ENCODE measurements around the gene LINC01488.

The LINC01488 gene

GRCh38 chr11:69448471-69449284, 32.8 kb upstream of the LINC01488 start:
- Histone ChIP-seq H3K4me3 (ENCODE audit: low read depth in 1 of 2, low read length in 2 of 2) (no peak overlapping the region), H3K4me1 (ENCODE audit: insufficient read depth, low read length) (peaks cover 8% of the 10 kb centered on the region), H3K9me3 (ENCODE audit: low read length) (no peaks in the 10 kb centered on the region), H3K9ac (ENCODE audit: low read length) (no peak overlapping the region), H3K27me3 (ENCODE audit: control insufficient read depth in 1 of 2, insufficient read depth in 2 of 2, low read length in 2 of 2) (no peaks in the 10 kb centered on the region), H3K36me3 (ENCODE audit: insufficient read depth, low read length) (no peaks in the 10 kb centered on the region), H3K27ac (ENCODE audit: low read depth, low read length) (no peak overlapping the region)

DNA sequence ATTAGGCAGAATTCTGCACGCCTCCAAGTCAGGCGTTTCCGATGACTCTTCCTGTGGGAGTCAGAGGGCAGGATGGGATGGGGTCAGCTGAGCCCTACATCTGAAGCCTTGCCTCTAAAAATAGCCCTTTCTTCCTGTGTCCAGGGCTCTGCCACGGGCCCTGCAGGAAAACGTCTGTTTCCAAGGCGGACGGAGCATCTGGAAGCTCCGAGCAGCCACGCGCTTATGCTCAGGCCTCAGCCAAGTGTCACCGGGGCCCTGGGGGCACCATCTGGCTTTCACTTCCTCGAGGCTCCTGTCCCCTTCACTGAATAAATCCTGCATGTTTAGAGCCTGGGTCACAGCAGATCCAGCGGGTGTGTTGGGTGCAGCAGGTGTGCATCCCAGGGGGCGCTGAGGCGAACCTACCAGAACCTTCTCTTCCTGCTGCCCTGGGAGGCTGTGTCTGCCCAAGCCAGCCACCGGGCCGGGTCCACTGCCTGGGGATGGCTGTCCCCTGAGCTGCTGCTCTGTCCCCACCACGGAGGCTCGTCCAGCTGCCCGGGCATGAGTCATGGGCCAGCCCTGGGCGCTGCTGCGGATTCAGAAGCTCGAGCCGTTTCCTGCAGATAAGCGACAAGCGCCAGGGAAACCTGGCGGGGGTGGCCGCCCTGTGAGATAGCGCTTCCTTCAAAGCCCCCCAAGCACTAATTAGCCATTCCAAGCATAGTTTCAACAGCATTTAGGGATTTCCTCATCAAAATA, 32.0 kb upstream of the LINC01488 start:
- no peak overlapping the region for H3K4me3 ChIP-seq (ENCODE audit: low read depth in 1 of 2, low read length in 2 of 2)

GRCh38 chr11:69450064-69450856, 31.2 kb upstream of the LINC01488 start:
- Histone ChIP-seq H3K4me3 (ENCODE audit: low read depth in 1 of 2, low read length in 2 of 2) (no peak overlapping the region), H3K27ac (ENCODE audit: low read depth, low read length) (no peak overlapping the region), H3K9me3 (ENCODE audit: low read length) (no peaks in the 10 kb centered on the region), H3K27me3 (ENCODE audit: control insufficient read depth in 1 of 2, insufficient read depth in 2 of 2, low read length in 2 of 2) (no peaks in the 10 kb centered on the region), H3K36me3 (ENCODE audit: insufficient read depth, low read length) (no peaks in the 10 kb centered on the region), H3K4me1 (ENCODE audit: insufficient read depth, low read length) (no peaks in the 10 kb centered on the region), H3K9ac (ENCODE audit: low read length) (no peak overlapping the region)

More for the DNA sequence above, 32.0 kb upstream of the LINC01488 start:
- Histone ChIP-seq H3K27ac (ENCODE audit: low read depth, low read length) (no peak overlapping the region), H3K9ac (ENCODE audit: low read length) (no peak overlapping the region), H3K27me3 (ENCODE audit: control insufficient read depth in 1 of 2, insufficient read depth in 2 of 2, low read length in 2 of 2) (no peaks in the 10 kb centered on the region), H3K36me3 (ENCODE audit: insufficient read depth, low read length) (no peaks in the 10 kb centered on the region), H3K4me1 (ENCODE audit: insufficient read depth, low read length) (no peaks in the 10 kb centered on the region), H3K9me3 (ENCODE audit: low read length) (no peaks in the 10 kb centered on the region)

- H3K27me3 ChIP-seq (ENCODE audit: control insufficient read depth in 1 of 2, insufficient read depth in 2 of 2, low read length in 2 of 2): no peaks in the 10 kb centered on the region
- H3K9me3 ChIP-seq (ENCODE audit: low read length): no peaks in the 10 kb centered on the region
- no peak overlapping the region for H3K4me3 ChIP-seq (ENCODE audit: low read depth in 1 of 2, low read length in 2 of 2)
- no peak overlapping the region for H3K27ac ChIP-seq (ENCODE audit: low read depth, low read length)
- no peak overlapping the region for H3K9ac ChIP-seq (ENCODE audit: low read length)
- no peaks in the 10 kb centered on the region for H3K4me1 ChIP-seq (ENCODE audit: insufficient read depth, low read length)
- no peaks in the 10 kb centered on the region for H3K36me3 ChIP-seq (ENCODE audit: insufficient read depth, low read length)
Measured at GRCh38 chr11:69450857-69451220, 30.6 kb upstream of the LINC01488 start.

- Histone ChIP-seq H3K9me3 (ENCODE audit: low read length) (no peaks in the 10 kb centered on the region), H3K27me3 (ENCODE audit: control insufficient read depth in 1 of 2, insufficient read depth in 2 of 2, low read length in 2 of 2) (no peaks in the 10 kb centered on the region), H3K36me3 (ENCODE audit: insufficient read depth, low read length) (no peaks in the 10 kb centered on the region), H3K27ac (ENCODE audit: low read depth, low read length) (no peak overlapping the region), H3K4me3 (ENCODE audit: low read depth in 1 of 2, low read length in 2 of 2) (no peak overlapping the region), H3K9ac (ENCODE audit: low read length) (no peak overlapping the region), H3K4me1 (ENCODE audit: insufficient read depth, low read length) (no peaks in the 10 kb centered on the region)
Measured at GRCh38 chr11:69451289-69451688, 30.2 kb upstream of the LINC01488 start.

- H3K4me3 ChIP-seq (ENCODE audit: low read depth in 1 of 2, low read length in 2 of 2): no peak overlapping the region
- H3K36me3 ChIP-seq (ENCODE audit: insufficient read depth, low read length): no peaks in the 10 kb centered on the region
- no peaks in the 10 kb centered on the region for H3K27me3 ChIP-seq (ENCODE audit: control insufficient read depth in 1 of 2, insufficient read depth in 2 of 2, low read length in 2 of 2)
- no peaks in the 10 kb centered on the region for H3K4me1 ChIP-seq (ENCODE audit: insufficient read depth, low read length)
- no peak overlapping the region for H3K9ac ChIP-seq (ENCODE audit: low read length)
- no peaks in the 10 kb centered on the region for H3K9me3 ChIP-seq (ENCODE audit: low read length)
- H3K27ac ChIP-seq (ENCODE audit: low read depth, low read length): no peak overlapping the region
Measured at GRCh38 chr11:69452206-69452987, 29.1 kb upstream of the LINC01488 start.

DNA sequence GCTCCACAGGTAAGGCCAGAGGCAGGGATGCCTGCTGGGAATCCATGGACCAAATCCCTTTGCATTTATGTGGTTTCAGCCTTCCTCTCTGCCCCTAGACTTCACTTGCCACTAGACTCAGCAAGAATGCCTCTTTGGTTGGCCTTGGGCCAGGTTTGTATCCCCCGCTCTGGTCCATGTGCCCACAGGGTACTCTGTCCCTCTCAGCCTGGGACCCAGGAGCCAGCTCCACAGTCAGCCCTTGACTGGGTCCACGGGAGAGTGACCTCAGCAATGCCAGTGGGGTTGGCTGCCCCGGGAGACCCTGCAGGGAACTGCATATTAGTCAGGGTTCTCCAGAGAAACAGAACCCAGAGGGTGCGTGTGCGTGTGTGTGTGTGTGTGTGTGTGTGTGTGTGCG, 28.3 kb upstream of the LINC01488 start:
- Histone ChIP-seq H3K4me1 (ENCODE audit: insufficient read depth, low read length) (no peaks in the 10 kb centered on the region), H3K9ac (ENCODE audit: low read length) (no peak overlapping the region), H3K27me3 (ENCODE audit: control insufficient read depth in 1 of 2, insufficient read depth in 2 of 2, low read length in 2 of 2) (no peaks in the 10 kb centered on the region), H3K9me3 (ENCODE audit: low read length) (no peaks in the 10 kb centered on the region), H3K4me3 (ENCODE audit: low read depth in 1 of 2, low read length in 2 of 2) (no peak overlapping the region), H3K27ac (ENCODE audit: low read depth, low read length) (no peak overlapping the region), H3K36me3 (ENCODE audit: insufficient read depth, low read length) (no peaks in the 10 kb centered on the region)

DNA sequence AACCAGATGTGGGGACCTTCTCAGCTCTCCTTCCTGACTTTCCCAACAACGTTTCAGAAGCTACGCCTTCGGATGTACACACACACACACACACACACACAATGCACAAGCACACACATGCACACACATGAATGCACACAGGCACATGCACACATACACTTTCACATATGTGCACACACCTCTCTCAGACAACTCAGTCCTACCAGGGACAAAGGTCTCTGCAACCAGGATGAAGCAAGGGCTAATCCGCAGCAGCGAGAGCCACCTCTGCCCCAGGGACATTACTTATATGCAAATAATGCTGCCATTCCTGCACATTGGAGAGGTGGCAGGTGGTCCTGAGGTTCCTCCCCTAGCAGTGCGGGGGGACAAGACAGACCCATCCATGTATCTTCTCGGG, 27.4 kb upstream of the LINC01488 start:
- Histone ChIP-seq H3K4me1 (ENCODE audit: insufficient read depth, low read length) (no peaks in the 10 kb centered on the region), H3K9ac (ENCODE audit: low read length) (no peak overlapping the region), H3K9me3 (ENCODE audit: low read length) (no peaks in the 10 kb centered on the region), H3K36me3 (ENCODE audit: insufficient read depth, low read length) (no peaks in the 10 kb centered on the region), H3K4me3 (ENCODE audit: low read depth in 1 of 2, low read length in 2 of 2) (no peak overlapping the region), H3K27me3 (ENCODE audit: control insufficient read depth in 1 of 2, insufficient read depth in 2 of 2, low read length in 2 of 2) (no peaks in the 10 kb centered on the region), H3K27ac (ENCODE audit: low read depth, low read length) (no peak overlapping the region)

DNA sequence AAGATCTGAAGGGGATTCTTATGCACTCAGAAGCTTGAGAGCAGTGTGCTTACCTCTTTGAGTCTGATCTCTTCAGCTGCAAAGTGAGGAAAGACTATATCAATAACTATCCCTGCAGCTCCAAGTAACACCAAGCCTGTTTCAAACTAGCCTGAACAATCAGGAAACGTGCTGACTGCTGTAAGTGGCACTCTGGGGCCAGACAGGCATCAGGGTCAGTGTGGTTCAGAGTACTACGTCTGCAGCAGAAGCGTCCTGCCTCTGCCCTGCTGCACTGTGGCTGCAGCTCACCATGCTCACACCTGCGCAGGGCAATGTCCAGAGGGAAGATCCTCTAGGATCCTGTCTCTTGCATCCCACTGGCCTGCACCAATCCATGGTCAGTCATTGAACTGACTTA, 25.5 kb upstream of the LINC01488 start:
- Histone ChIP-seq H3K27ac (ENCODE audit: low read depth, low read length) (no peak overlapping the region), H3K36me3 (ENCODE audit: insufficient read depth, low read length) (no peaks in the 10 kb centered on the region), H3K4me3 (ENCODE audit: low read depth in 1 of 2, low read length in 2 of 2) (no peak overlapping the region), H3K9ac (ENCODE audit: low read length) (no peak overlapping the region), H3K9me3 (ENCODE audit: low read length) (no peaks in the 10 kb centered on the region), H3K4me1 (ENCODE audit: insufficient read depth, low read length) (no peaks in the 10 kb centered on the region), H3K27me3 (ENCODE audit: control insufficient read depth in 1 of 2, insufficient read depth in 2 of 2, low read length in 2 of 2) (no peaks in the 10 kb centered on the region)

- Histone ChIP-seq H3K27me3 (ENCODE audit: control insufficient read depth in 1 of 2, insufficient read depth in 2 of 2, low read length in 2 of 2) (no peaks in the 10 kb centered on the region), H3K27ac (ENCODE audit: low read depth, low read length) (no peak overlapping the region), H3K4me3 (ENCODE audit: low read depth in 1 of 2, low read length in 2 of 2) (no peak overlapping the region), H3K4me1 (ENCODE audit: insufficient read depth, low read length) (no peaks in the 10 kb centered on the region), H3K9me3 (ENCODE audit: low read length) (no peaks in the 10 kb centered on the region), H3K9ac (ENCODE audit: low read length) (no peak overlapping the region), H3K36me3 (ENCODE audit: insufficient read depth, low read length) (no peaks in the 10 kb centered on the region)
Measured at GRCh38 chr11:69456712-69457111, 24.8 kb upstream of the LINC01488 start.
